ENCODE results near the gene TMSB10.
"Not testable (repeated sequence)": the region's sequence is repeated elsewhere in the genome, so short reads cannot be mapped to it uniquely, and the experiment has no call there.

The TMSB10 gene

DNA sequence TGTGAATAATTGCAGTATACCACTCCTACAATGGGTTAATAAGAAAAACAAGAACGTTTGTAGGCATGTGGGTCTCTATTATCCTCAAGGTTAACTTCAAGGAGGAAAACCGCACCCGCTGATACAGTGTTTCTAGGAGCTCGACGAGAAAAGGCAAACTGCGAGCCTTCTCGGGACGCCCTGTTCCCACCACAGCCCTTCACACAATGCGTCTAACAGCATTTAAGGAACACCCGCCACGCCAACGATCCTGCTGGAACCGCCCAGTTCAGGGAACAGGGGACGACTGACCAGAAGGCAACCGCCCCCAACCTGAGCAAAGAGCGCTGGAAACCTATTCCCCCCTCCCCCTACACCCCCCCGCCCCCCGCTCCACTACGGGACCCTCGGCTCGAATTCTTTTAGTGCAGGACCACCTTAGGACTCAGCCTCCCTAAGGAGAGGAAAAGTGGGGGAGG is 710 bp upstream of the TMSB10 start:
- peak; percentile 80 for DNase-seq

DNA sequence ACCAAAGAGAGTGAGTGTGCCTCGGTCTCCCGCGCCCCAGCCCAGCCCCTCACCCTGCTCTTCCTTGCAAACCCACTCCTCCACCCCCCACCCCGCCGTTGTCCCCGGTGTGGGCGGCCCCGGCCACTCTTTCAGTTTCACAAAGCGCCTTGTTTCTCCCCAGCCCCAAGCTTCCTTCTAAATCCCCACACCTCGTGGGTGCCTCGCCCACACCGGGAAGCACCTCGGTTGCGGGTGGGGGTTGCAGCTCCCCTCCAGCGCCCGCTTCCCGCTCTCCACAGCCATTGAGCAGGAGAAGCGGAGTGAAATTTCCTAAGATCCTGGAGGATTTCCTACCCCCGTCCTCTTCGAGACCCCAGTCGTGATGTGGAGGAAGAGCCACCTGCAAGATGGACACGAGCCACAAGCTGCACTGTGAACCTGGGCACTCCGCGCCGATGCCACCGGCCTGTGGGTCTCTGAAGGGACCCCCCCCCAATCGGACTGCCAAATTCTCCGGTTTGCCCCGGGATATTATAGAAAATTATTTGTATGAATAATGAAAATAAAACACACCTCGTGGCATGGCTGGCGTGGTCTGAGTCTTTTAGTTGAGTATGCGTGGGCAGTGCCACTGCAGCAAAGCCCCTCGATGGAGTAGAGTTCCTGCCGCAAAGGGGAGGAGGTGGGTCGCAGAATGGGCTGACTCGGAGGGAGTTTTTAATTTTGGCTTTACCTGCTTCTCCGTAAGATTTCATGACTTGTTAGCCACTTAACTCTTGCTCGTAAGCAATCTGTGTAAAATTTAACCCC is 848 bp downstream of the TMSB10 start:
- peak; percentile 84 for DNase-seq

GRCh38 chr2:84906900-84907714 is 1.7 kb downstream of the TMSB10 start:
- peak; percentile 88 for DNase-seq

- DNase-seq: no peak
Measured at GRCh38 chr2:84908948-84909713, 3.7 kb downstream of the TMSB10 start.

- DNase-seq: no peak
Measured at GRCh38 chr2:84911135-84911678, 5.8 kb downstream of the TMSB10 start.

GRCh38 chr2:84912984-84913383 is 7.5 kb downstream of the TMSB10 start:
- no peak for DNase-seq

- DNase-seq: no peak
Measured at GRCh38 chr2:84914334-84914733, 8.9 kb downstream of the TMSB10 start.

- not testable (repeated sequence) for DNase-seq
Measured at GRCh38 chr2:84915675-84916074, 10.2 kb downstream of the TMSB10 start.

GRCh38 chr2:84917821-84918220 is 12.4 kb downstream of the TMSB10 start:
- DNase-seq: not testable (repeated sequence)

GRCh38 chr2:84918430-84918829 is 13.0 kb downstream of the TMSB10 start:
- DNase-seq: no peak

- peak; percentile 92 for DNase-seq
Measured at GRCh38 chr2:84919885-84920580, 14.6 kb downstream of the TMSB10 start.

- DNase-seq: no peak
Measured at GRCh38 chr2:84923009-84923408, 17.6 kb downstream of the TMSB10 start.

DNA sequence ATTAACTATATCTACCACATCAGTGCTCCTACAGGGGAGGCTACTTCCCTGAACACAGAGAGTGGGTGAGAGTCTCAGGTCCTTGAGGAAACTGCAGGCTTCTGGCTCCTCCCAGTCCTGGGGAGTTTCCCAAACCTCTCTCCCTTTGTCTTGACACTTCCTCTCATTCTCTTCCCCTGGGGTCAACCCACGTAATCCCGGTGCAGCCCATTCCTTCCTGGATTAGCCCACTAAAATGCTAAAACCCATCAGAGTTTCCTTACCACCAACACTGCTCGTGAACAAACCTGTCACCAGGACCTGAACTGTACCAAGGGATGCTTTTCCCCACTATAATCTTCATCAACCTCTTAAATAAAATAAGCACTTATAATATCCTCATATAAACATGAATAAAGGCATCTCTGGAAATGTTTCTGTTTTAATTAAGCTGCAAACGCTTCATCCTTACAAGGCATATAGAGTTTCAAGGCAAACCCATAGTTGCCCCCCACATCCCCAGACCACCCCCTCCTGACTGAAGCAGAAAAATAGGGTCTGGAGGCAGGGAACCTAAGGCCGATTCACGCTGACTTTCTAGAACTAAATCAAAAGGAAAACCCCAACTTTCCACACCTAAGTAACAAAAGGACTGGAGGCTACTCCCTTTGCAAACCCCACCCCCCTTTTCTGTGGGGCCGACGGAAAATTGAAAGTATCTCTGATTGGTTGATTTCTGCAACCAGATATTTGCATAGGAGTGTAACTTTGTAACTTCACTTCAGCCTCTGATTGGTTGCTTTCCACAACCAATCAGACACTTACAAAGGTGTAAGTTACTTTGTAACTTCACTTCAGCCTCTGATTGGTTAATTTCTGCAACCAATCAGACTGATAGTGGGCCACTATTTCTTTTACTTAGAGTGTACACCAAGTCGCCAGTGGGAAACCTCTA is 19.0 kb downstream of the TMSB10 start:
- peak; percentile 76 for DNase-seq

GRCh38 chr2:84925336-84925723 is 19.9 kb downstream of the TMSB10 start:
- DNase-seq: no peak

- peak; percentile 98 for DNase-seq
Measured at GRCh38 chr2:84925724-84926376, 20.4 kb downstream of the TMSB10 start.

DNA sequence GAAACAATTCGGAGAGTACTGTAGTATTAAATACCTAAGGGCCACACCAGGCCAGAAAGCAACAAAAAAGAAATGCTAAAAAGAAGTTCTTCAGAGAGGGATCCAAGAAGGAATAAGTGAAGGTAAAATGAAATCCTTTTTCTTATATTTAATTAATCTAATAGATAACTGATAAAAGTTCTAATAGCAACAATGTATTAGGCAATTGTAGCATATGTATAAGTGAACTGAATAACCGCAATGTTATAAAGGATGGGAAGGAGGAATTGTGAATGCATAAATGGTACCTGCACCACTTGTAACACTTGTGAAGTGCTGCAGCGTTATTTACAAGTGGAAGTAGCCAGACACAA is 21.8 kb downstream of the TMSB10 start:
- DNase-seq: no peak

GRCh38 chr2:84931384-84931821 is 25.9 kb downstream of the TMSB10 start:
- DNase-seq: no peak

DNA sequence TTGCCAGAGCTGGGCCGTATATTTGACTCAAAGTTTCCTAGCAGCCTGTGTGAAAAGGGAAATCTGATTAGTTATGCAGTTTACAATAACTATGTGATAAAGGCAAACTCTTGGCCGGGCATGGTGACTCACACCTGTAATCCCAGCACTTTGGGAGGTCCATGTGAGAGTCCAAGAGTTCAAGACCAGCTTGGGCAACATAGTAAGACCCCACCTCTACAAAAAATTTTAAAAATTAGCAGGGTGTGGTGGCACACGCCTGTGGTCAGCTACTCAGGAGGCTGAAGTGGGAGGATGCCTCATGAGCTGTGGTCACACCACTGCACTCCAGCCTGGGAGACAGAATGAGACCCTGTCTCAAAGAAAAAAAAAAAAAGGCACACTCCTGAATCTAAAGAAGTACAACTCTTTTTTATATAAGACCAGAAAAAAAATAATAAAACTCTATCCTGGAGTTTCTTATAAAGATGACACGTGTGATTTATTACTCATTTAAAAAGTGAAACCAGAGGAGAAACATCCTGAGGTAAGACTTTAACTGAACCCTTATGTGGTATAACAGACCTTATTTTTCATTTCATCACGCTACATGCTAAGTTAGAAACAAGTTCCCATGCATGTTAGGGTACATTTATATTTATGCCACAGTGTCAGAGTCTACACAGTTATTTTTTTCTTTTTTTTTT is 32.9 kb downstream of the TMSB10 start:
- DNase-seq: peak; percentile 57

- peak; percentile 88 for DNase-seq
Measured at GRCh38 chr2:84939426-84940087, 34.1 kb downstream of the TMSB10 start.
